Stimulated activated CD4-positive, alpha-beta T cell treated with anti-CD3 and anti-CD28 coated beads, Interleukin-4, amount 100 ng/mL, for 1 hour (primary cell): ENCODE data around the gene CLUH.
A peak's percentile ranks its signal among the peaks of the same experiment; 100 is the strongest.

ENCODE experiments used
- DNase-seq: peaks from one replicate; pipeline ENCODE4 v3.0.0-alpha.2; 2020

The CLUH gene

DNA sequence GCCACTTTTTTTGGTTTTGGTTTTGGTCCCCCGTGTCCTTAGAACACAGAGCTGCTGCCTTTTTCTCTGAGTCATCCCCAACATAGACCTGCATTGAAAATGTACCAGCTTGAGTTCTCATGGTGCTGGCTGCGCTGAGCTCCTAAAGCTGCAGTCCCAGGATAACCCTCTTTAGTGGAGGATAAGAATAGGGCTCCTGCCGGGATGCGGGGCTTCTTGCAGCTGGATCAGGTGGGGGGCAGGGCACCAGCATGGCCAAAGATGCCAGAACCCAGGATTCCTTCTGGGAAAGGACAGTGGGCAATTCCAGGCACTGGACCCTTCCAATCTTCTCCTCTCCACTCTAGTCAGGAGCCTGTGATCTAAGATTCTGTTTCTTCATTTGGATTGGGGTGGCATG, 8.3 kb upstream of the CLUH start:
- no peak for DNase-seq

- no peak for DNase-seq
Observed at GRCh38 chr17:2718150-2718938, 6.8 kb upstream of the CLUH start.

GRCh38 chr17:2716649-2717048, 5.1 kb upstream of the CLUH start:
- DNase-seq: no peak

DNA sequence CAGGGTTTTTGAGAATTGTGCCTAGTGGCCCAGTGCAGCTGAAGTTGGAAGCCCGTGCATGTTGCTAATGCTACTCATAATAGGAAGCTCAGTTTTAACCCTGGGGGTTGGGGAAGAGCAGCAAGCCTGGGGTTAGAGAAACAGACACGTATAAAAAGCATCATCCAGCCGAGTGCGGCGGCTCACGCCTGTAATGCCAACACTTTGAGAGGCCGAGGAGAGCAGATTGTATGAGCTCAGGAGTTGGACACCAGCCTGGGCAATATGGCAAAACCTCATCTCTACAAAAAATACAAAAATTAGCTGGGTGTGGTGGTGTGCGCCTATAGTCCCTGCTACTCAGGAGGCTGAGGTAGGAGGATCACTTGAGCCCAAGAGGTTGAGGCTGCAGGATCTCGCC, 2.3 kb upstream of the CLUH start:
- DNase-seq: no peak

- no peak for DNase-seq
Observed at GRCh38 chr17:2712300-2713043, 908 bp upstream of the CLUH start.

GRCh38 chr17:2710803-2711607, 559 bp downstream of the CLUH start:
- DNase-seq: peak; percentile 55

- DNase-seq: no peak
Observed at GRCh38 chr17:2710071-2710802, 1.3 kb downstream of the CLUH start.

- DNase-seq: no peak
Observed at GRCh38 chr17:2709183-2709661, 2.3 kb downstream of the CLUH start.

- DNase-seq: no peak
Observed at GRCh38 chr17:2708585-2709182, 2.9 kb downstream of the CLUH start.

DNA sequence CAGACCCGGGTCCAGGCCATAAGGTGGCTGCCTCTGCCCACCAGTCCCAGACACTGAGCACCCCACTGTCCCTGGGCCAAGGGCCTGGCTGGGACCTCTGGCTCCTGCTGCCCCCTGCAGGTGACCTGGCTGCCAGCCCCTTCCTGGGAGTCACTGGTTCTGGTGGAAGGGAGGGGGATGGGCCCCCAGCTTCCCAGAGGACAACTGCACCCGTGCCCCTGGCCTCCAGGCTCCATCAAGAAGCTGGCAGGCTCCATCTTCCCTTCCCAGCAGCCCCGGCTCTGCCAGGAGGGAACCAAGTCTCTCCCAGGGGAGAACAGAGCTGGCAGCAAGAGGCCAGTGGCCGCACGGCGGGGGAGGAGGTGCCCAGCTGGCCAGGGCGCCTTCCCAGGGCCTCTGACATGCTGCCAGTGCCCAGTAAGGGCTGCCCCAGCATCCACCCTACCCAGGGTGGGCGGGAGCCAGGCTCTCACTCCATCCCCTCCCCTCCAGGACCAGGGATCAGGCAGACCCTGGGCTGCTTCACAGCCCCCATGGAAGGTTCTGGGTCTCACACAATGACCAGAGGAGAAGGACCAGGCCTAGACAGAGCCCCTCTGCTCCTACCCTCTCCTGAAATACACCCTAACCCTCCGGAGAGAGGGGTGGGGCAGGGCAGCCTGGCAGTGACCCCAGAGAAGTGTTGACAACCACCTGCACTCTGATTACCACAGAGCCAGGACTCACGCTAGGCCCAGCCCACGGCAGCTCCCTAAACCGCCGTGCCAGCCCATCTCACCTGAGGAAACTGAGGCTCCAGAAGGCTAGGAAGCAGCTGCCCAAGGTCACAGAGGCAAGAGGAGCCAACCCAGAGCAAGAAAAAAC, 3.6 kb downstream of the CLUH start:
- DNase-seq: no peak

GRCh38 chr17:2706911-2707510, 4.6 kb downstream of the CLUH start:
- DNase-seq: no peak

GRCh38 chr17:2705888-2706795, 5.4 kb downstream of the CLUH start:
- no peak for DNase-seq

- DNase-seq: no peak
Observed at GRCh38 chr17:2705263-2705662, 6.3 kb downstream of the CLUH start.

DNA sequence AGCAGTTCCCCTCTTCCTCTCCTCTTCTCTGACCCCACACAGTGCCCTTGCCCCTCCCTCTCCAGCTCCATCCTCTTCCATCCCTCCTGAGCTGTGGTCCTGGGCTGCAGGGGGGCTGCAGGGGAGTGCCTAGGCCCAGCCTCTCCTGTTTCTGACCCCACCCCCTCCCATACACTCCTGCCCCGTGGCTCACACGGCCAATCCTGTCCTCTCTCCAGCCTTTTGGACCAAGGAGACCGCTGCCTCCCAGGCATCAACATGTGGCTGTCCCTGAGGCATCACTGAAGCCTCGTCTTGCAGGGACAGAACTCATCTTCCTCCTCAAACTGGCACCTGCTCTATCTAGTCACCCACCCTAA, 6.7 kb downstream of the CLUH start:
- no peak for DNase-seq

- no peak for DNase-seq
Observed at GRCh38 chr17:2704031-2704889, 7.3 kb downstream of the CLUH start.

GRCh38 chr17:2703606-2704005, 8.0 kb downstream of the CLUH start:
- no peak for DNase-seq

DNA sequence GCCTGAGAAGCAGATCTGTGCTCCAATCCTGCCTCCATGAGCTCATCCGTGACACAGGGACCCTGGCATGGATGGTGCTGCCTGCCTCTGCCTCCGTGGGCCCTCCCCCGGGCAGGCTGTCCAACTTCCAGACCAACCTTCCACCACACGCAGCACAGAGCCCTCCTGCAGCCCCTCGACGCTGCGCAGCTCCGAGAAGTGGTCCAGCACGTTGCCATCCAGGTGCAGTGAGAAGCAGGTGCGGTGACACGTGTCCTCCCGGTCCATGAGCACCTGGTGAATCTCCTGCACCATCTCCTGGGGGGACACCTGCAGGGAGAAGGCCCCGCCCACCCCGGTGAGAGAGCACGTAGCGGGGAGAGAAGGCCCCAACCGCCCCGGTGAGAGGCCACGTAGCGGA, 8.4 kb downstream of the CLUH start:
- DNase-seq: no peak

- DNase-seq: no peak
Observed at GRCh38 chr17:2701996-2702741, 9.4 kb downstream of the CLUH start.
